WTC11 (cell line): ENCODE results near the gene LAMTOR5.

Source experiments
- CTCF ChIP-seq: fragments of 200-600 bp; IDR thresholded peaks from 2 replicates; pipeline ENCODE4 v1.8.0; 2022; ENCODE audit warnings: antibody characterized with exemption
- E2F1 ChIP-seq: sonication (generic); formaldehyde crosslinking; IDR thresholded peaks from 2 replicates; pipeline ENCODE4 v1.8.0; 2022; ENCODE audit warnings: mild to moderate bottlenecking, missing genetic modification reagents
- FOXJ3 ChIP-seq: sonication (generic); formaldehyde crosslinking; IDR thresholded peaks from 2 replicates; pipeline ENCODE4 v1.9.0; 2021; ENCODE audit warnings: missing genetic modification reagents, mild to moderate bottlenecking, borderline replicate concordance
- IRF2 ChIP-seq: sonication (generic); formaldehyde crosslinking; IDR thresholded peaks from 2 replicates; pipeline ENCODE4 v1.8.0; 2022; ENCODE audit warnings: low read depth, missing genetic modification reagents, borderline replicate concordance
- JUN ChIP-seq: sonication (generic); formaldehyde crosslinking; IDR thresholded peaks from 2 replicates; pipeline ENCODE4 v1.8.0; 2023; ENCODE audit warnings: mild to moderate bottlenecking, missing genetic modification reagents
- NR3C1 ChIP-seq: sonication (generic); formaldehyde crosslinking; conservative IDR thresholded peaks from 2 replicates; pipeline ENCODE4 v1.8.1; 2023; ENCODE audit warnings: low read depth, mild to moderate bottlenecking, missing genetic modification reagents
- USF1 ChIP-seq: sonication (generic); formaldehyde crosslinking; IDR thresholded peaks from 2 replicates; pipeline ENCODE4 v1.8.0; 2022; ENCODE audit warnings: mild to moderate bottlenecking, missing genetic modification reagents
- ZNF232 ChIP-seq: sonication (generic); formaldehyde crosslinking; IDR thresholded peaks from 2 replicates; pipeline ENCODE4 v1.8.0; 2022; ENCODE audit warnings: mild to moderate bottlenecking, missing genetic modification reagents
- ZNF263 ChIP-seq: sonication (generic); formaldehyde crosslinking; IDR thresholded peaks from 2 replicates; pipeline ENCODE4 v1.8.1; 2022; ENCODE audit warnings: low read depth, mild to moderate bottlenecking, moderate library complexity, missing genetic modification reagents
- TF ChIP-seq, protein P1 (sequence below): sonication (generic); formaldehyde crosslinking; IDR thresholded peaks from 2 replicates; pipeline ENCODE4 v1.8.0; 2022; ENCODE audit warnings: mild to moderate bottlenecking, missing genetic modification reagents

- TF ChIP-seq ZNF263 (CRISPR knock-in tag): no peak
- no peak for TF ChIP-seq FOXJ3 (CRISPR knock-in tag)
- TF ChIP-seq E2F1 (CRISPR knock-in tag): no peak
- no peak for TF ChIP-seq USF1 (CRISPR knock-in tag)
- TF ChIP-seq ZNF232 (CRISPR knock-in tag): no peak
- no peak for TF ChIP-seq NR3C1 (CRISPR knock-in tag)
- TF ChIP-seq CTCF: no peak
- TF ChIP-seq IRF2 (CRISPR knock-in tag): no peak
- TF ChIP-seq, protein P1, sequence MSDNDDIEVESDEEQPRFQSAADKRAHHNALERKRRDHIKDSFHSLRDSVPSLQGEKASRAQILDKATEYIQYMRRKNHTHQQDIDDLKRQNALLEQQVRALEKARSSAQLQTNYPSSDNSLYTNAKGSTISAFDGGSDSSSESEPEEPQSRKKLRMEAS: no peak
- TF ChIP-seq JUN (CRISPR knock-in tag): no peak
These were observed 31.4 kb upstream of the LAMTOR5 start for GRCh38 chr1:110438893-110439292.
